Gastroesophageal sphincter (tissue), 3 donors: ENCODE results near the gene FRRS1L.

ENCODE experiments used
- POLR2AphosphoS5 ChIP-seq: sonication (generic); formaldehyde crosslinking; IDR thresholded peaks from one replicate; pipeline ENCODE4 v1.6.1; 2017; ENCODE audit warnings: antibody characterized with exemption
- TF ChIP-seq, protein P1 (sequence below), 4 experiments: fragments of 200-600 bp in 2 of 4; fragments of 450-650 bp in 2 of 4; sonication (generic) in 1 of 4; IDR thresholded peaks; one replicate each; pipeline ENCODE4 v1.5.1; 2017 to 2019; ENCODE audit warnings: antibody characterized with exemption in 4 of 4, mild to moderate bottlenecking in 2 of 4, moderate library complexity in 2 of 4

DNA sequence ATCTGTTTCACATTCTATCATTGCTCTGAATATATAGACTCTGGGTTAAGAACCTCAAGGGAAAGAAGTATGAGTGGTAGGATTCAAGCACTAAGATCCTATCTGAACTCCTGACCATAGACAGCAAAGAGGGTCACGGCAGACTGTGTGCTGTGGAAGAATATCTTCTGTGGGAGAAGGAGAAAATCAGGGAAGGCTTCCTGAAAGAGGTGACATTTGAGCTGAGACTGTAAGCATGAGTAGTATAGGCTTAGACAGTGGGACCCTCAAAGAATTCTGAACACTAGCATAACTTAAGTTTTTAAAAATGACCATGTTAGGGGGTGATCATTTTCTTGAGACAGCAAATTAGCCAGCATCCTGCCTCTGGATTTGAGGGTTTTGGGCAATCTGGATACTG is 3.9 kb downstream of the FRRS1L start:
- no peak for TF ChIP-seq POLR2AphosphoS5
- TF ChIP-seq, protein P1, sequence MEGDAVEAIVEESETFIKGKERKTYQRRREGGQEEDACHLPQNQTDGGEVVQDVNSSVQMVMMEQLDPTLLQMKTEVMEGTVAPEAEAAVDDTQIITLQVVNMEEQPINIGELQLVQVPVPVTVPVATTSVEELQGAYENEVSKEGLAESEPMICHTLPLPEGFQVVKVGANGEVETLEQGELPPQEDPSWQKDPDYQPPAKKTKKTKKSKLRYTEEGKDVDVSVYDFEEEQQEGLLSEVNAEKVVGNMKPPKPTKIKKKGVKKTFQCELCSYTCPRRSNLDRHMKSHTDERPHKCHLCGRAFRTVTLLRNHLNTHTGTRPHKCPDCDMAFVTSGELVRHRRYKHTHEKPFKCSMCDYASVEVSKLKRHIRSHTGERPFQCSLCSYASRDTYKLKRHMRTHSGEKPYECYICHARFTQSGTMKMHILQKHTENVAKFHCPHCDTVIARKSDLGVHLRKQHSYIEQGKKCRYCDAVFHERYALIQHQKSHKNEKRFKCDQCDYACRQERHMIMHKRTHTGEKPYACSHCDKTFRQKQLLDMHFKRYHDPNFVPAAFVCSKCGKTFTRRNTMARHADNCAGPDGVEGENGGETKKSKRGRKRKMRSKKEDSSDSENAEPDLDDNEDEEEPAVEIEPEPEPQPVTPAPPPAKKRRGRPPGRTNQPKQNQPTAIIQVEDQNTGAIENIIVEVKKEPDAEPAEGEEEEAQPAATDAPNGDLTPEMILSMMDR (IDR thresholded peaks at IDR 0.05): no peak
